ENCODE data around the gene KCNH4. TPM values are rescaled to one million over a fixed set of nuclear protein-coding genes. Genes with fewer than 3 reads are reported as not detected.

KCNH4 gene
- total and polyA plus RNA-seq, 5 donors from 2014 or later = 0.47 TPM; not detected in 4

- ATAC-seq (ENCODE audit: low read depth in 2 of 2) (no peak), DNase-seq (no peak)
- H3K27me3 ChIP-seq (ENCODE audit: control insufficient read depth, insufficient read depth, low read length) = no peaks in the 10 kb centered on the region
- H3K36me3 ChIP-seq (ENCODE audit: control insufficient read depth, insufficient read depth, low read length) = peaks cover 64% of the 10 kb centered on the region
- Mint-ChIP-seq H3K4me1 (peaks cover 12 to 62% (median 47%) of the 10 kb centered on the region in 4 donors), H3K9me3 (no peaks in the 10 kb centered on the region), H3K36me3 (peaks cover 29% of the 10 kb centered on the region), H3K27ac (peak overlapping the region; percentile 72 to 86 (median 74)), H3K27me3 (no peaks in the 10 kb centered on the region), H3K4me3 (peak overlapping the region in 1 of 4 donors; percentile 29)
- H3K4me1 ChIP-seq (ENCODE audit: control insufficient read depth, insufficient read depth, low read length, poor library complexity, severe bottlenecking) = peaks cover 43% of the 10 kb centered on the region
- H3K4me3 ChIP-seq (ENCODE audit: low read depth, low read length) = no peak overlapping the region
- H3K27ac ChIP-seq (ENCODE audit: insufficient read depth, low read length, poor library complexity, severe bottlenecking) = no peak overlapping the region
- no peaks in the 10 kb centered on the region for H3K9me3 ChIP-seq (ENCODE audit: control insufficient read depth in 2 of 2, low read length in 2 of 2)
These were observed 48.9 kb downstream of the KCNH4 start for GRCh38 chr17:42131981-42132432.

- Histone ChIP-seq H3K9me3 (ENCODE audit: control insufficient read depth in 2 of 2, low read length in 2 of 2) (no peaks in the 10 kb centered on the region), H3K27me3 (ENCODE audit: control insufficient read depth, insufficient read depth, low read length) (no peaks in the 10 kb centered on the region), H3K27ac (ENCODE audit: insufficient read depth, low read length, poor library complexity, severe bottlenecking) (no peak overlapping the region), H3K36me3 (ENCODE audit: control insufficient read depth, insufficient read depth, low read length) (peaks cover 65% of the 10 kb centered on the region), H3K4me1 (ENCODE audit: control insufficient read depth, insufficient read depth, low read length, poor library complexity, severe bottlenecking) (peaks cover 35% of the 10 kb centered on the region), H3K4me3 (ENCODE audit: low read depth, low read length) (no peak overlapping the region)
- DNase-seq (no peak), ATAC-seq (ENCODE audit: low read depth in 2 of 2) (no peak)
- H3K4me3 Mint-ChIP-seq = no peak overlapping the region
- peak overlapping the region; percentile 26 to 74 (median 38) for H3K27ac Mint-ChIP-seq
- no peaks in the 10 kb centered on the region for H3K9me3 Mint-ChIP-seq
- peaks cover 35% of the 10 kb centered on the region for H3K36me3 Mint-ChIP-seq
- H3K27me3 Mint-ChIP-seq = no peaks in the 10 kb centered on the region
- H3K4me1 Mint-ChIP-seq = peaks cover 12 to 54% (median 41%) of the 10 kb centered on the region in 4 donors
These were observed 49.7 kb downstream of the KCNH4 start for GRCh38 chr17:42131232-42131631.

DNA sequence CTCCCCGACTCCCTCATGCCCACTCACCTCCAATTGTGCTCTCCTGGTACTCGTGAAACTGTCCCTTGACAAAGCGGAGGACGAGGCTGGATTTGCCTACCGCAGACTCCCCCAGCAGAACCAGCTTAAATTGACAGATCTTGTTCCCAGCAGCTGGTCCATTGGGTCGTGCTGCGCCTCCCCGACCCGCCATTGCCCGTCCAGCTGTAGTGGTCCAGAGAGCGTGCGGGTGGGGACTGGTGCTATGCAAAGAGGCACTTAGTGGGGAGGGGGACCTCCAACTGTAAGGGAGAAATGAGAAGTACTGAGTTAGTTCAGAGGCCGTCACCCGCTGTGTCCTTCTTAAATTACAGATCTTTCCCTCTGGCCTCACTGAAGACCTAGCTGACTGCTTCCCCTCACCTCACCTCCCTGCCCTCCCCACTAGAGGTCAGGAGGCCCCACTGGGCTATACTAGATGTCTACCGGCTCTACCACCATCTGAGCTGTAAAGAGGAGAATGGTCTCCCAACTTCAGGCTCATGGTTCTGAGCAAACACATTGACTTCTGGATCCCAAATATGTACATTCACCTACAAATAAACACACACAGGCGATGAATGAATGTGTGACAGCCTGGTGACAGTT is 50.5 kb downstream of the KCNH4 start:
- ATAC-seq (ENCODE audit: low read depth in 2 of 2) (no peak), DNase-seq (no peak)
- peak overlapping the region in 2 of 3 donors; percentile 38 to 74 for H3K27ac Mint-ChIP-seq
- peaks cover 12 to 46% (median 33%) of the 10 kb centered on the region in 4 donors for H3K4me1 Mint-ChIP-seq
- no peak overlapping the region for H3K27ac ChIP-seq (ENCODE audit: insufficient read depth, low read length, poor library complexity, severe bottlenecking)
- no peaks in the 10 kb centered on the region for H3K27me3 Mint-ChIP-seq
- H3K4me3 ChIP-seq (ENCODE audit: low read depth, low read length) = no peak overlapping the region
- H3K4me3 Mint-ChIP-seq = peak overlapping the region in 1 of 4 donors; percentile 16
- peaks cover 42% of the 10 kb centered on the region for H3K36me3 Mint-ChIP-seq
- peaks cover 66% of the 10 kb centered on the region for H3K36me3 ChIP-seq (ENCODE audit: control insufficient read depth, insufficient read depth, low read length)
- H3K4me1 ChIP-seq (ENCODE audit: control insufficient read depth, insufficient read depth, low read length, poor library complexity, severe bottlenecking) = peaks cover 27% of the 10 kb centered on the region
- H3K9me3 ChIP-seq (ENCODE audit: control insufficient read depth in 2 of 2, low read length in 2 of 2) = no peaks in the 10 kb centered on the region
- no peaks in the 10 kb centered on the region for H3K9me3 Mint-ChIP-seq
- no peaks in the 10 kb centered on the region for H3K27me3 ChIP-seq (ENCODE audit: control insufficient read depth, insufficient read depth, low read length)

DNA sequence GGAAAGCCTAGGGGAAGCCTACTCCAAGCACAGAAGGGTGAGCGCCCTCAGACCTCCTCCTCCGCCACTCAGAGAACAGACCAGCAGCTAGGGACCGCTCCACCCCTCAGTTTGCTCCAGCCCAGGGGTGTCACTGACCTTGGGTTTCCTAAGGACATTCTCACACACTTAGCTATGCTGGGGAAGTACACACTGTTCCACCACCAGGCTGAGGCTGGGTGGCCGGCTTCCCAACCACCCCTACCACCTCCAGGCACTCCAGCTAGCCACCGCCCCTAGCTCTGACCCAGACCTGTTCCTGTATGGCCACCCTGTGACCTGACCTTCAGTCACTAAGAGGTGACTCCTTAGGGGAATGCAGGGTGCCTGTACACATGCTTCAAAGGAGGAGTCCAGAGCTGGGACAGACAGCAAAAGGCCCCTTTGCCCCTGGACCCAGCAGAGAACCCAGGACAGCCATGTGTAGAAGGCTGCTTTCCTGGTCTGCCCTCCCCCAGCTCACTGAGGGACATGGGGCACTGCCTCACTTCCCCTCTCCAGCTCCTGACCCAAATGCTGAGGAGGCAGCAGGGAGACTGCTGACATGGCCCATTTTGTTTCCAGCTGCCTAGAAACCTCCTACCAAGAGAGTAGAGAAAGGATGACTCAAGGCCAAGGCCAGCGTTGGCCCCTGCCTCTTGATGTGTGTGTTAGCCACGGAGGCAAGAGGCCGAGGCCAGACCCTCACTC is 51.7 kb downstream of the KCNH4 start:
- DNase-seq (no peak), ATAC-seq (ENCODE audit: low read depth in 2 of 2) (no peak)
- Histone ChIP-seq H3K36me3 (ENCODE audit: control insufficient read depth, insufficient read depth, low read length) (peaks cover 69% of the 10 kb centered on the region), H3K9me3 (ENCODE audit: control insufficient read depth in 2 of 2, low read length in 2 of 2) (no peaks in the 10 kb centered on the region), H3K27me3 (ENCODE audit: control insufficient read depth, insufficient read depth, low read length) (no peaks in the 10 kb centered on the region), H3K27ac (ENCODE audit: insufficient read depth, low read length, poor library complexity, severe bottlenecking) (no peak overlapping the region), H3K4me3 (ENCODE audit: low read depth, low read length) (no peak overlapping the region), H3K4me1 (ENCODE audit: control insufficient read depth, insufficient read depth, low read length, poor library complexity, severe bottlenecking) (peaks cover 25% of the 10 kb centered on the region)
- Mint-ChIP-seq H3K36me3 (peaks cover 47% of the 10 kb centered on the region), H3K4me1 (peaks cover 12 to 39% (median 31%) of the 10 kb centered on the region in 4 donors), H3K9me3 (no peaks in the 10 kb centered on the region), H3K27me3 (no peaks in the 10 kb centered on the region), H3K27ac (peak overlapping the region in 1 of 3 donors; percentile 83), H3K4me3 (no peak overlapping the region)

DNA sequence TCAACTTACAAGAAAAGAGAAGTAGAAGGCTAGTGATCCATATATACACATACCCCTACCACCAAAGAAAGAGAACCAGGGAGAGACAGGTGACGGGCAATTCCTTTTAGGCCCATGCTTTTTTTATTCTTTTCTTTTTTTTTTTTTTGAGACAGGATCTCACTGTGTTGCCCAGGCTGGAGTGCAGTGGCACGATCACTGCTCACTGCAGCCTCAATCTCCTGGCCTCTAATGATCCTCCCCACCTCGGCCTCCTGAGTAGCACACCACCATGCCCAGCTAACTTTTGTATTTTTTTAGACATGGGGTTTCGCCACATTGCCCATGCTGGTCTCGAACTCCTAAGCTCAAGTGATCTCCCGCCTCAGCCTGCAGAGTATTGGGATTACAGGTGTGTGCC is 53.5 kb downstream of the KCNH4 start:
- Histone ChIP-seq H3K4me1 (ENCODE audit: control insufficient read depth, insufficient read depth, low read length, poor library complexity, severe bottlenecking) (peaks cover 7% of the 10 kb centered on the region), H3K27ac (ENCODE audit: insufficient read depth, low read length, poor library complexity, severe bottlenecking) (no peak overlapping the region), H3K9me3 (ENCODE audit: control insufficient read depth in 2 of 2, low read length in 2 of 2) (no peaks in the 10 kb centered on the region), H3K27me3 (ENCODE audit: control insufficient read depth, insufficient read depth, low read length) (no peaks in the 10 kb centered on the region), H3K36me3 (ENCODE audit: control insufficient read depth, insufficient read depth, low read length) (peaks cover 69% of the 10 kb centered on the region), H3K4me3 (ENCODE audit: low read depth, low read length) (no peak overlapping the region)
- Mint-ChIP-seq H3K4me3 (peak overlapping the region in 1 of 4 donors; percentile 17), H3K36me3 (peaks cover 41% of the 10 kb centered on the region), H3K4me1 (peaks cover 2 to 20% (median 13%) of the 10 kb centered on the region in 4 donors), H3K27ac (no peak overlapping the region), H3K9me3 (no peaks in the 10 kb centered on the region), H3K27me3 (no peaks in the 10 kb centered on the region)
- ATAC-seq (ENCODE audit: low read depth in 2 of 2) = no peak
- DNase-seq = no peak

DNA sequence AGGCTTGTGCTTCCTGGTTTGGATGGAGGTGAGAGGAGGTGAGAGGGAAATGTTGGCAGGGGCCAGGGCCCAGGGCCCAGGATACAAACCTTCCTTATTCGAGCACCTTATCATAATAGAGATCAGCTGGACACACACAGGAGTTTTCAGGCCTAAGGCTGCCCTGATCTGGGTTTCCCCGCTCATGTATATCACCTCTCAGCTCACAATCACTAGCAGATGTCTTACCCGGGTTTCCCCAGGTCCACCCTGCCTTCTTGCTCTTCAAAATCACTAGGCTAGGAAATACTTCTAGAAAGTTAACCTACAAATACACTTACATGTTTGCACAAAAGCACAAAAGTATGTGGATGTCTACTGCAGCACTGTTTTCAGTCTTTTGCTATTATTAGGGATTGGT is 54.1 kb downstream of the KCNH4 start:
- Histone ChIP-seq H3K4me3 (ENCODE audit: low read depth, low read length) (no peak overlapping the region), H3K27ac (ENCODE audit: insufficient read depth, low read length, poor library complexity, severe bottlenecking) (no peak overlapping the region), H3K9me3 (ENCODE audit: control insufficient read depth in 2 of 2, low read length in 2 of 2) (no peaks in the 10 kb centered on the region), H3K27me3 (ENCODE audit: control insufficient read depth, insufficient read depth, low read length) (no peaks in the 10 kb centered on the region), H3K4me1 (ENCODE audit: control insufficient read depth, insufficient read depth, low read length, poor library complexity, severe bottlenecking) (peaks cover 1% of the 10 kb centered on the region), H3K36me3 (ENCODE audit: control insufficient read depth, insufficient read depth, low read length) (peaks cover 69% of the 10 kb centered on the region)
- no peak for DNase-seq
- ATAC-seq (ENCODE audit: low read depth in 2 of 2) = no peak
- Mint-ChIP-seq H3K36me3 (peaks cover 40% of the 10 kb centered on the region), H3K27me3 (no peaks in the 10 kb centered on the region), H3K4me1 (peaks cover 0 to 14% (median 9%) of the 10 kb centered on the region in 4 donors), H3K4me3 (peak overlapping the region in 2 of 4 donors; percentile 1 to 17), H3K27ac (peak overlapping the region in 1 of 3 donors; percentile 40), H3K9me3 (no peaks in the 10 kb centered on the region)

DNA sequence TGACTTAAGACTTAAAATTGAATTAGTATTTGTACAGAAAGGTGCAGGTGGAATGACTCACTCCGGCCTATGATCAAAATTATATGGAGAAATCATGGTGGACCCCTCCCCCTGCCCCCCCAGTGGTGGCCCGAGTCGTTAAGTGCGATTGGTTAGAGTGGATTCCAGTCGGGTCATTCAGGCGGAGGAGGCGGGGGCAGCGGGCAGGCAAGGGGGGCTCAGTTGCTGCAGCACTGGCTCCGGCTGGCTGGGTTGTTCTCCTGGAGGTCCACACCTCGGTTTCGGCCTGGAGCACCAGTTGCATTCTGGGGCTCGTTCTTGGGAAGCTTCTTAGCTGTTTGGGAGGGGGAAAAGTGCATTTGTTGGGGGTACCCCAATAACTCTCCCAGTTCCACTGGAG is 55.4 kb downstream of the KCNH4 start:
- H3K4me1 ChIP-seq (ENCODE audit: control insufficient read depth, insufficient read depth, low read length, poor library complexity, severe bottlenecking) = peaks cover 7% of the 10 kb centered on the region
- Mint-ChIP-seq H3K36me3 (peaks cover 32% of the 10 kb centered on the region), H3K9me3 (no peaks in the 10 kb centered on the region), H3K4me1 (peaks cover 0 to 11% (median 2%) of the 10 kb centered on the region in 4 donors), H3K27me3 (no peaks in the 10 kb centered on the region), H3K4me3 (peak overlapping the region in 1 of 4 donors; percentile 7), H3K27ac (no peak overlapping the region)
- no peak overlapping the region for H3K4me3 ChIP-seq (ENCODE audit: low read depth, low read length)
- ATAC-seq (ENCODE audit: low read depth in 2 of 2) (no peak), DNase-seq (no peak)
- peaks cover 58% of the 10 kb centered on the region for H3K36me3 ChIP-seq (ENCODE audit: control insufficient read depth, insufficient read depth, low read length)
- H3K27me3 ChIP-seq (ENCODE audit: control insufficient read depth, insufficient read depth, low read length) = no peaks in the 10 kb centered on the region
- no peaks in the 10 kb centered on the region for H3K9me3 ChIP-seq (ENCODE audit: control insufficient read depth in 2 of 2, low read length in 2 of 2)
- H3K27ac ChIP-seq (ENCODE audit: insufficient read depth, low read length, poor library complexity, severe bottlenecking) = no peak overlapping the region
